HG03066 (cell line): ENCODE results near the gene TPI1.
"Not testable (repeated sequence)": the region's sequence is repeated elsewhere in the genome, so short reads cannot be mapped to it uniquely, and the experiment has no call there.

Experiments
- ATAC-seq: cut with Tn5 transposase; IDR thresholded peaks from one replicate; pipeline ENCODE4 v1.9.1; 2021; ENCODE audit warnings: low read depth; ENCODE audit not compliant: unreplicated experiment

TPI1 gene

GRCh38 chr12:6888360-6888759 is 21.0 kb downstream of the TPI1 start:
- no peak for ATAC-seq

- not testable (repeated sequence) for ATAC-seq
Observed at GRCh38 chr12:6888794-6889193, 21.5 kb downstream of the TPI1 start.

GRCh38 chr12:6889775-6890573 is 22.6 kb downstream of the TPI1 start:
- ATAC-seq = not testable (repeated sequence)

DNA sequence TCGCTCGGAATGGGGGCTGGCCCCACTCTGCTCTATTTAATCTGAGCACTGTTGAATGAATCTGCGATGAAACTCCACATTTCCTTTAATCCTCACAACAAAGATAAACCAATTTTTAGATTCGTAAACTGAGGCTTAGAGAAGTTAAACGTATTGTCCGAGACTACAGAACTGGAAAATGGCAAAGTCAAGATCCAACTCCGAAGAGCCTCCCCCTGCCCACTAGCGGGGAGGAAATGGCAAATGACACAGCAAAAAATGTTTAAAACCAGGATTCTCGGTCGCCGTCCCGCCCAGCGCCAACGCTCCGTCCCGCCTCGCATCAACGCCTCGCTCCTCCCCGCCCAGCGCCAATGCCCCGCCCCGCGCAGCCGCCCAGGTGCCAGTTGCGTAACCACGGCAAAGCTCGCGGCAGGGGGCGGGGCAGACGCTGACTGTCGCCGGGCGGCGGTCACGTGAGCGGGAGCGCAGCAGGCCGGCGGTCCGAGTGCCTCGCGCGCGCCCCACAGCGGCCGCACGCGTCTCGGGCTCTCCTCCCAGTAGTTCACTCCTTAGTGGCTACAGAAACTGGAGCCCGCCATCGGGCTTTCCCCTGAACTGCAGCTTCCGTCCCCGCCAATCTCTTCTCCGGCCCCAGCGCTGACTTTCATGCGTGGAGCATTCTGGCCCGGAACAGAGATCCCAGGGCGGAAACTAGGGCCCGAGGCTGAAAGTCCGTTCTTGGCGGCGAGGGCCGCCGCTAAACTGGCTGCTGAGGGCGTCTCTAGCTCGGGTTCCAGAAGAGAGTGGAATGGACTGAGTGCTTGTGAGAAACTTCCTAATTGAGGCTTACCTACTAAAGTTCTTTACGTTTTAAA is 23.7 kb downstream of the TPI1 start:
- ATAC-seq = peak; percentile 93

GRCh38 chr12:6891646-6892001 is 24.3 kb downstream of the TPI1 start:
- ATAC-seq = peak; percentile 12

- not testable (repeated sequence) for ATAC-seq
Observed at GRCh38 chr12:6892683-6893082, 25.4 kb downstream of the TPI1 start.

GRCh38 chr12:6894321-6894720 is 27.0 kb downstream of the TPI1 start:
- no peak for ATAC-seq

DNA sequence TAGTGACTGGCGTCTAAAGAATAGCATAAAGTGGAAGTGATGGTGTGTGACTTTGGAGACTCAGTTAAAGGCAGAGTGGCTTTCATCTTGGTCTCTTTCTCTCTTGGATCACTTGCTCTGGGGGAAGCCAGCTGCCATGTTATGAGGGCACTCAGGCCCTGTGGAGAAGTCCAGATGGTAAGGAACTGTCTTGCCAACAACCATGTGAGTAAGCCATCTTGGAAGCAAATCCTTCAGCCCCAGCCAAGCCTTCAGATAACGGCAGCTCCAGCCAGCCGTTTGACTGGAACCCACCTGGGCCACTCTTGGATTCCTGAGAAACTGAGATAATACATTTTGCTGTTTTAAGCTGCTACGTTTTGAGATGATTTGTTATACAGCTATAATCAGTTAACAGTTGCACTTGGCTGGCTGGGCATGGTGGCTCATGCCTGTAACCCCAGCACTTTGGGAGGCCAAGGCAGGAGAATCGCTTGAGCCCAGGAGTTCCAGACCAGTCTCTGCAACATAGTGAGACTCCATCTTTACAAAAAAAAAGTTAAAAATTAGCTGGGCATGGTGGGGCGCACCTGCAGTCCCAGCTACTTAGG is 29.6 kb downstream of the TPI1 start:
- ATAC-seq = no peak

- ATAC-seq = no peak
Observed at GRCh38 chr12:6899427-6899826, 32.1 kb downstream of the TPI1 start.

- ATAC-seq = no peak
Observed at GRCh38 chr12:6899837-6900519, 32.6 kb downstream of the TPI1 start.

GRCh38 chr12:6902448-6902847 is 35.1 kb downstream of the TPI1 start:
- no peak for ATAC-seq

GRCh38 chr12:6903722-6904121 is 36.4 kb downstream of the TPI1 start:
- ATAC-seq = no peak

GRCh38 chr12:6904280-6905276 is 37.2 kb downstream of the TPI1 start, which contains the start of gene LRRC23:
TSS of gene LRRC23 (plus strand) at chr12:6904822. CDS start at chr12:6905634, 812 bp downstream.
- peak; percentile 97 for ATAC-seq

- ATAC-seq = no peak
Observed at GRCh38 chr12:6905414-6906040, 38.2 kb downstream of the TPI1 start.

DNA sequence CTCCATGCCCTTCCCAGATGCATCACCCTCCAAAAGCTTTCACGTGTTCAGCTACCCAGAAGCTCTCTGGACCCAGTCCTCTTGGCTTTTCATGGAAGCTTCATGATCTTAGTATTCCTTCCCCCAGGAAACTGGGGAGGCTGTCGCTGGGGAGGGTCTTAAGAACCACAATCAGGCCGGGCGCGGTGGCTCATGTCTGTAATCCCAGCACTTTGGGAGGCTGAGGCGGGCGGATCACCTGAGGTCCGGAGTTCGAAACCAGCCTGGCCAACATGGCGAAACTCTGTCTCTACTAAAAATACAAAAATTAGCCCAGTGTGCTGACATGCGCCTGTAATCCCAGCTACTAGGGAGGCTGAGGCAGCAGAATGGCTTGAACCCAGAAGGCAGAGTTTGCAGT is 40.8 kb downstream of the TPI1 start:
- not testable (repeated sequence) for ATAC-seq

DNA sequence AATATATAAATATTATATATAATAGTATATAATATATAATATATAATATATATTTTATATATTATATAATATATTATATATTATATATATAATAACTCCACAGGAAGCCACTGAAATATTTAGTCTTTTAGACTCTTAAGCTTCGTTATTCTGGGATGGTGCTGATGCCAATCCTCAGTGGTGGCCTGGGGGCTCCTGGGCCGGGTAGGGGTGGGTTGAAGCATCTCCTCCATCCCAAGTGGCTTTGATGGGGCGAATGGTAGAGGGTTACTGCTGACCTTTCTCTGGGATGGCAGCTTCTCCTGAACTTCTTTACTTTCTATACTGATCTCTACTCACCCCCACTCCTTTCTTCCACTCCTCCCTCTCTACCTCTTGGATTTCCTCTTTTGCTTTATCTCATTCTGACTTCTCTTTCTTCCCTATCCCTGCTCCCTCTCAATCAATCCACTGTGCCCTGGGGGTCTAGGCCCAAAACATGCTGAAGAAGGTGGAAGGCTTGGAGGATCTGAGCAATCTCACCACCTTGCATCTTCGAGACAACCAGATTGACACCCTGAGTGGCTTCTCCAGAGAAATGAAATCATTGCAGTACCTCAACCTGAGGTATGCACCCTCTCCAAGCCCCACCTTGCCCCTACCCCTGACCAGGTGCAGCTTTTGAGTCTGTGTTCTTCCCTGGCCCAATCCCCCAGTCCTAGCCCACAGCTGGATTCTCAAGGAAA is 42.3 kb downstream of the TPI1 start:
- ATAC-seq = no peak

DNA sequence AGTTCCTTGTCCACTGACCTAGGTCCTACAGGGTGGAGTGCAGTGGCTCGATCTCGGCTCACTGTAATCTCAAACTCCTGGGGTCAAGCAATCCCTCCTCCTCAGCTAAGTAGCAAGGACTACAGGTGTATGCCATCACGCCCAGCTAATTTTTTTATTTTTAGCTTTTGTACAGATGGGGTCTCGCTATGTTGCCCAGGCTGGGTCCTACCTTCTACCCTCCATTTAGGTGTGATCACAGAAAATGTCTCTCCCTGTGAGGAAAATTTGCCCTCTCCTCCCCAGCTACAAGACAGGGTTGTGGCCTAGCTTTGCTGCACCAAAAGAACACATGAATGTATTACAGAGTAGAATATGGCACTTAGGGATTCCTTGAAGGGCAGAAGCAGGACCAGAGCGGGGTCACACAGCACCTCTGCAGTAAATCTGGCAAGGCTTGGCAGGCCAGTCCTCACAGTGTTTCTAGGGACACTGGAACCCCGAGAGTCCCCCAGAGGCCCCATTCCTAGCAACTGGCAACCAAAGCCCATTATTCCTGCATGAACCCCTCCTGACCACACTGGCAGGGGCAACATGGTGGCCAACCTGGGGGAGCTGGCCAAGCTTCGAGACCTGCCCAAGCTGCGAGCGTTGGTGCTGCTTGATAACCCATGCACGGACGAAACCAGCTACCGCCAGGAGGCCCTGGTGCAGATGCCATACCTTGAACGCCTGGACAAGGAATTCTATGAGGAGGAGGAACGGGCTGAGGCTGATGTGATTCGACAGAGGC is 45.0 kb downstream of the TPI1 start:
- no peak for ATAC-seq
